ENCODE data around the gene FAIM.

DNA sequence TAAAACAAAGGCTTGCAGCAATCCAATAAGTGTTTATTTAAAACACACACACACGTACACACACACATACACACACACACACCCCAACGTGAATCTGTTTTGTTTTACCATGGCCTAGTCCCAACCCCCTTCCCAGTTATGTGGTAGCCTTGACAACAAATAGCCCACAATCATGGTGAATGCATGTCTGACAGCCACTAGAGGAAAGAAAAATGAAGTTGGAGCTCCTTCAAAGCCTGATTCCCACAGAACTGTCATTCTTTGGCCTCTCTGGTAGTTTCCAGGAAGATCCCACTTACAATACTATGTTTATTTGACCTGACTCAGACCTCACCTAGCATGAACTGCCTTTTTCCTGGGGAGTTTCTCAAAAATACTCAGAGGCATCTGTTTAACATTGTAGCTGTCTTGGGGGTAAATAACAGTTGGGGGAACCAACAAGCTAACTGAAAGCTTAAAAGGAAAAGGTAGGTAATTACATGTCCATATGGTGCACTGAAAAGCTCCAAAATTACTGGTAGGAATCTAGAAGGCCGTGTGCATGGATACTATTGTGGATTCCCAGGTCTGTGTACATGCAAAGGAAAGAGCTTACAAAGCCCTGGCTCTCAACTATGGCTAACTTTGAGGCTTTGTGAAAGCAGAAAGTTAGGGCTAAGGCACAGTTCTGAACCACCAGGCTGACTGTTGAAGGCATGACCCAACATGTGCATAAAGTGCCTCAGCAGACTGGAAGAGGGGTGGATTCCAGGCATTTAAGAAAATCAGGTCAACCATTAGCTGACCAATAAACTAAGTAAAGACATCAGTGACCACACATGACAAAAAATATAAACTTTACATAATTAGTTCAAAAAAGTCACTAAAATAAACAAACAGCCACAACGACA, 65.3 kb downstream of the FAIM start:
- no peak for TF ChIP-seq POLR2A (IDR thresholded peaks at IDR 0.05; ENCODE audit: control extremely low read depth in 1 of 2, low read depth in 2 of 2, low read length in 2 of 2)
- TF ChIP-seq, protein P1, sequence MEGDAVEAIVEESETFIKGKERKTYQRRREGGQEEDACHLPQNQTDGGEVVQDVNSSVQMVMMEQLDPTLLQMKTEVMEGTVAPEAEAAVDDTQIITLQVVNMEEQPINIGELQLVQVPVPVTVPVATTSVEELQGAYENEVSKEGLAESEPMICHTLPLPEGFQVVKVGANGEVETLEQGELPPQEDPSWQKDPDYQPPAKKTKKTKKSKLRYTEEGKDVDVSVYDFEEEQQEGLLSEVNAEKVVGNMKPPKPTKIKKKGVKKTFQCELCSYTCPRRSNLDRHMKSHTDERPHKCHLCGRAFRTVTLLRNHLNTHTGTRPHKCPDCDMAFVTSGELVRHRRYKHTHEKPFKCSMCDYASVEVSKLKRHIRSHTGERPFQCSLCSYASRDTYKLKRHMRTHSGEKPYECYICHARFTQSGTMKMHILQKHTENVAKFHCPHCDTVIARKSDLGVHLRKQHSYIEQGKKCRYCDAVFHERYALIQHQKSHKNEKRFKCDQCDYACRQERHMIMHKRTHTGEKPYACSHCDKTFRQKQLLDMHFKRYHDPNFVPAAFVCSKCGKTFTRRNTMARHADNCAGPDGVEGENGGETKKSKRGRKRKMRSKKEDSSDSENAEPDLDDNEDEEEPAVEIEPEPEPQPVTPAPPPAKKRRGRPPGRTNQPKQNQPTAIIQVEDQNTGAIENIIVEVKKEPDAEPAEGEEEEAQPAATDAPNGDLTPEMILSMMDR (IDR thresholded peaks at IDR 0.05; ENCODE audit: control extremely low read depth in 1 of 3, insufficient read depth in 1 of 3, low read depth in 1 of 3, low read length in 3 of 3) = no peak
- no peak for TF ChIP-seq EZH2 (IDR thresholded peaks at IDR 0.05; ENCODE audit: low read depth, low read length, severe bottlenecking)
- no peak for TF ChIP-seq POLR2AphosphoS5 (IDR thresholded peaks at IDR 0.05; ENCODE audit: low read depth, low read length)
- no peak for TF ChIP-seq SP1 (IDR thresholded peaks at IDR 0.05; ENCODE audit: low read depth, low read length)
- no peak for TF ChIP-seq RNF2 (IDR thresholded peaks at IDR 0.05; ENCODE audit: borderline replicate concordance, low read depth, low read length, missing control alignments, poor library complexity, severe bottlenecking)
- no peak for TF ChIP-seq NRF1 (IDR thresholded peaks at IDR 0.05; ENCODE audit: low read depth, low read length)
- TF ChIP-seq YY1 (IDR thresholded peaks at IDR 0.05; ENCODE audit: low read depth, low read length) = no peak
- TF ChIP-seq, protein P2, sequence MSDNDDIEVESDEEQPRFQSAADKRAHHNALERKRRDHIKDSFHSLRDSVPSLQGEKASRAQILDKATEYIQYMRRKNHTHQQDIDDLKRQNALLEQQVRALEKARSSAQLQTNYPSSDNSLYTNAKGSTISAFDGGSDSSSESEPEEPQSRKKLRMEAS (IDR thresholded peaks at IDR 0.05) = no peak
- TF ChIP-seq TAF1 (IDR thresholded peaks at IDR 0.05; ENCODE audit: low read depth, low read length) = no peak
- TF ChIP-seq BCL11A (IDR thresholded peaks at IDR 0.05; ENCODE audit: low read depth in 2 of 2, low read length in 2 of 2) = no peak
- no peak for TF ChIP-seq RAD21 (IDR thresholded peaks at IDR 0.05 in 1 of 2, conservative IDR thresholded peaks at IDR 0.05 in 1 of 2; ENCODE audit: low read depth in 2 of 2, low read length in 2 of 2)
